SK-N-MC (cell line): ENCODE results near the gene LRMDA.

Experiments used
- EZH2 ChIP-seq: fragments of 200-600 bp; sonication (generic); IDR thresholded peaks from one replicate; pipeline ENCODE4 v1.6.1; 2017; ENCODE audit warnings: antibody characterized with exemption
- FOXP2 ChIP-seq: optimal IDR thresholded peaks from 2 replicates; pipeline ENCODE3; 2011; ENCODE audit warnings: mild to moderate bottlenecking, moderate library complexity; ENCODE audit not compliant: insufficient read depth; ENCODE audit errors: extremely low read length, control extremely low read depth
- POLR2AphosphoS5 ChIP-seq: IDR thresholded peaks from 2 replicates; pipeline ENCODE4 v1.6.1; 2012; ENCODE audit warnings: mild to moderate bottlenecking, low read depth, low read length, borderline replicate concordance

DNA sequence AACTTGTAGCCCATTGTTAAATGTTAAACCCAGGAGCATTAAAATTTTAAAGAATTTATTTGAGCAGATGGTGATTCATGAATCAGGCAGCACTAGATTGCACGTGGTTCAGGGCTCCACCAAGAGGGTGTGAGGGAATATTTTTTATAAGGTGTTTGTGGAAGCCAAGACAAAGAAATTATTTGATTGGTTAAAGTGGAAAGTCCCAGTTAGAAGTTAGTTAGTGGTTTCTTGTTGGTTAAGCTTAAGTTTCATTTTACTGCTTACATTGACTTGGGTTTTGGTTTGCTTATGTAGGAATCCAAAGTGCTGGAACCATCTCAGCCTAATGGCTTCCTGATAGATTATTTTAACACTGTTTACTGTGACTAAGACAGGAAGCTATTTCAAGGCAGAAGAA is 906.2 kb downstream of the LRMDA start:
- TF ChIP-seq POLR2AphosphoS5 (no peak), EZH2 (no peak), FOXP2 (no peak)
